T-helper 2 cell treated with Interferon-gamma antibody and Interleukin-4, amounts not matched to agents 100 ng/mL and 5 ng/mL, for 36 hours (primary cell): Measurements from ENCODE around the gene TRAT1. TPM values are rescaled to one million over a fixed set of nuclear protein-coding genes. Genes with fewer than 3 reads are reported as not detected.

Source experiments
- intact Hi-C: fragments of 100-400 bp; cut with micrococcal nuclease; formaldehyde crosslinking; loops from one replicate; pipeline ENCODE4 v1.15.1; 2023
- total RNA-seq: library from RNA; stranded (reverse); gene quantifications from 2 replicates; pipeline ENCODE4 v1.2.3, GENCODE V29; 2022

TRAT1 gene
- total RNA-seq, 1 donor from 2014 or later, result 102 TPM

DNA sequence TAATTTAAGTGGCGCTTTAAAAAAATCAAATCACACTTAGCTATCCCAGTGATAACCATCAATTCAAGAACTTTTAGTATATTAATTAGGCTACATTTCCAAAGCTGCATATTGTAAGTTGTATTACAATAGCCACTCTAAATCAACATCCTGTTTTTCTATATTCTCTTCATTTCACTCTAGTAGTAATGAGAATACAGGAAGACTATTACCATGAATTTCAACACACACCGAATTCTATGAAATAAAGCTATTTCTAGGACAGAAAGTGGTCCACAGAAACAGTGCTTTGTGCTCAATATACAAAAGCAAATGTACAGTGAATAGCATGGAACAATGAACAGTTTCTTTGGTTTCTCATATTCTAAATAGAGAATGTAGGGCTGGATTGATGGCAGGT lies 24.6 kb downstream of the TRAT1 start:
- intact Hi-C loops, result no loop called here

DNA sequence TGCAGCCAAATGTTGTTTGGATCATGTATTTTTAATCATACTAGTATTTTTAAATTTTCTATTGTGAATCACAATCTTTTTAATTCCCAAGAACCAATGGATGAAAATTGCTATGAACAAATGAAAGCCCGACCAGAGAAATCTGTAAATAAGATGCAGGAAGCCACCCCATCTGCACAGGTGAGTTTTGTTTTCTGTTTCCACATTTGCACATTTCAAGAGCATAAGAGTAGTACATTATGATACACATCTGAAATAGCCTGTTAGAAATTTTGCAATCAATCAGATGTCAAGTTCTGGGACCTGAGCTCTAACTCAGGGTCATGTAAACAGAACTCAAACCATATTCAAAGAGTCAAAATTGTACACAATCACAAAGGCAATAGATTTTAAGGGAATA lies 26.5 kb downstream of the TRAT1 start:
- intact Hi-C loops, result loop anchor here (2.0 kb wide), 1 partner anchor 14 kb away; no protein-coding TSS in a partner anchor

DNA sequence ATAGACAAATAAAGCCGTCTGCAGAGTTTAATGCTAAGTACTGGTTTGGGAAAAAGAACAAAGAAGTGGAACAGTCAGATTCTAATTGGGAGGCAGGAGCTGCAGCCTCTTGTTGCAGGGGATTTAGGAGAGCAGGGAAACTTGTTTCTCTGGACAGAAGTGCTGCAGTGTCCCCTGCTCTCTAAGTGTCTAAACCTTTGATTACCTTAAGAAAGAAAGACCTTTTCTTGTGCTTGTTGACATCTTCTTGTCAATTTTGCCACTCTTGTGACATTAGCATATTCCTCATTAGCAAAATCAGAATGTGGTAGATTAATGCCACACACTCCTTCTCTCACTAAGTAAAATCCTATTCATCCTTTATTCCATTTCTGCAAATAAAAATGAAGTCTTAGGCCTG lies 38.8 kb downstream of the TRAT1 start:
- intact Hi-C loops, result no loop called here

DNA sequence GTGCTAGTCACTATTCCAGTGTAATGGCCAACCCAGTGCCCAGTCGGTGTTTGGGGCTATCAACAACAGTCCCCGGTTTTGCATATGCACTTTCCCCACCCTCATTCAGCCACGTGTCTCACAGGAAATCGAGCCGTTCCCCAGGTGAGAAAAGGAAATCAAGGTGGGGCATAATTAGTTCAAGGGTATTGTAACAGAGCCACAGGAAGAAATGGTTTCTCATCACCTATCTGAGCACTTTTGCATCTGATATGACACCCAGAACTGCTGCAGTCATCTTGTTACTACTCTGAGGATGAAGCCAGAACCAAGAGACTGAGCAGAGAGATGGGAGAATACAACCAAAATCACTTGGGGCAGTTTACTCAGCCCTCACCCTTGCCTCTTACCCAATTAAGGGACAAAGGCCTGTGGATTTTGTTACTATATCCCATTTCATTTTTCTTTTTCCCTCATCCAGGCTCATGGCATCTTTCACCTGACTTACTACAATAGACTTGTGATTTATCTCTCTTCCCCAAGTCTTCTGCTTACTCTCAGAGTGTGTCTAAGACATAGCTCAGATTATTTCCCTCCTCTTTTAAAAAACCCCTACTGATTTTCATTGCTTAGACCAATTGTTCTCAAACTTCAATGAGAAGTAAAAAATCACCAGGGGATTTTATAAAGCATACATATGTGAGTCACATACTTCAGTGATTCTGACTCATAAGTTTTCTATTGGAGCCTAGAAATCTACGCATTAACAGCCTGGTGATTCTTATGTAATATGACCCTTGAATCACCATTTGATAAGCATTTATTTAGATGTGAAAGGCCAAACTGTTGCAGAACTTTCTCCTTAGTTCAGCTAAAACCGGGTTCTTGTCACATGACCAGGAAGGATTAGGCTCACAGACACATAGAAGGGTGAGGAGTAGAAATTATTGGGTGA lies 40.5 kb downstream of the TRAT1 start:
- intact Hi-C loops, result loop anchor here (2.0 kb wide), 1 partner anchor 22 kb away; no protein-coding TSS in a partner anchor

DNA sequence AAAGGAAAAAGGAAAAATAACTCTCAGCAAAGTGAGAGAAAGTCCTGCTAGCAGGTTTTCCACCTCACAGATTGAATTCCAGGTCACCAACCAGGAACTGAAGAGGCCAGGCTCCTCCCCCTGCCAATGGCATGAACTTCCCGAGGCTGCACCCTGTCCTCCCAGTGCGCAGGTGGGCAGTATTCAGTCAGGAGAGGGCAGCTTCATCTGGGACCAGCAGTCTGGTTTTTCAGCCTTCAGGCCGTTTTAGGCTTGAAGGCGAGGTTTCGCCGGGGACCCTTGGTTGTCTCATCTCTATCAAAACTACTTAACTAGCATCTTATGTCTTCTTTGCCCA lies 41.2 kb downstream of the TRAT1 start:
- intact Hi-C loops, result loop anchor here (2.0 kb wide), 1 partner anchor 21 kb away; no protein-coding TSS in a partner anchor

DNA sequence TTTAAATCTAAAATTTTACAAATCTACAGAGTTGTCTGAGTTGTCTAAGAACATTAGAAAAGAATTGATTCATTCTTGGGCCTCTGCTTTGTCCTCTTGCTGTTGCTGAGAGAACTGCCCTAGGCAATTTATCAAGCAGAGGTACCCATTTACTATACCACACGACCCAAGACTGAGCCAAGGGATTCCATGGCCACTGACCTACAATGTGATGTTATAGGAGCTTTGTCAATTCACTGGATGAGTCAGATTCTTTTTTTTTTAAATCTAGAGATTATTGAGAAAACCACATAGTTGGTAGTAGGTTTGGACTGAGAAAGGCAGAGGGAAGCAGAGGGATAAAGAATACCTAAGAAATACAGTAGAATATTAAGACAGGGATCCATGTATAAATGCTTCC lies 55.3 kb downstream of the TRAT1 start:
- intact Hi-C loops, result no loop called here

DNA sequence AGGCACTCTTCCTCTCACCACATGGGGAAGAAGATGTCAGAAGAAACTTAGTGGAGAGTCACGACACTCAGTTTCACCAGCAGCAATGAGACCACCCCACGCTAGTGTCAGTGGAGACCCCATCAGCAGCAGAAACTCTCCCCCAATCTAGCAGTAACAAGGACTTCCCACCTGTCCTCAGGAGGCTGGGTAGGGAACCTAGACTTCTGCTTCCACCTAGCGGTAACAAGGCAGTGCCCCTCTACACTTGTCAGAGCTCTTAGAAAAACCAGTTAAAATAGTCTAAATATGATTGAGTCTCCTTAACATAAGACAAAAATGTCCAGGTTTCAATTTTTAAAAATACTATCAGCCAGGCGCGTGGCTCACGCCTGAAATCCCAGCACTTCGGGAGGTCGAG lies 57.3 kb downstream of the TRAT1 start:
- intact Hi-C loops, result no loop called here

DNA sequence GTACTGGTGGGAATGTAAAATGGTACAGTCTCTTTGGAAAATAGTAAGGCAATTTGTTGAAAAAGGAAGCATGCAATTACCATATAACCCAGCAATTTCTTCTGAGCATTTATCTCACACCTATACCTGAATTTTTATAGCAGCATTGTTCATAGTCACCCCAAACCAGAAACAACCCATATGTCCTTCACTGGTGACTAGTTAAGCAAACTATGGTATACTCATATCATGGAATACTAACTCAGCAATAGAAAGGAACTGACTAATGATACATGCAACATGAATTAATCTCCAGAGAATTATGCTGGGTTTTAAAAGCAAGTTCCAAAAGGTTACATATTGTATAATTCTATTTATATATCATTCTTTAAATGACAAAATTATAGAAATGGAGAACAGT lies 60.2 kb downstream of the TRAT1 start:
- intact Hi-C loops, result no loop called here

DNA sequence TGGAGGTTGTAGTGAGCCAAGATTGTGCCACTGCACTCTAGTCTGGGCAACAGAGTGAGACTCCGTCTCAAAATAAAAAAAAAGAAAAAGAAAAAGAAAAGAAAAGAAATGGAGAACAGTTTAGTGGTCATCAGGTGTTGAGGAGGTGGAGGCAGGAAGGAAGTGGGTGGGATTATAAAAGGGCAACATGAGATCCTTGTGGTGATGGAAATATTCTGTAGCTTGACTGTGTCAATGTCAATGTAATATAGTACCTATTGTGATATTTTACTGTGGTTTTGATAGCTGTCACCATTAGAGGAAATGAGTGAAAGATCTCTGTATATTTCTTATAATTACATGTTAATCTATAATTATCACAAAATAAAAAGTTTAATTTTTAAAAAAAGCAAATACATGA lies 60.8 kb downstream of the TRAT1 start:
- intact Hi-C loops, result no loop called here

DNA sequence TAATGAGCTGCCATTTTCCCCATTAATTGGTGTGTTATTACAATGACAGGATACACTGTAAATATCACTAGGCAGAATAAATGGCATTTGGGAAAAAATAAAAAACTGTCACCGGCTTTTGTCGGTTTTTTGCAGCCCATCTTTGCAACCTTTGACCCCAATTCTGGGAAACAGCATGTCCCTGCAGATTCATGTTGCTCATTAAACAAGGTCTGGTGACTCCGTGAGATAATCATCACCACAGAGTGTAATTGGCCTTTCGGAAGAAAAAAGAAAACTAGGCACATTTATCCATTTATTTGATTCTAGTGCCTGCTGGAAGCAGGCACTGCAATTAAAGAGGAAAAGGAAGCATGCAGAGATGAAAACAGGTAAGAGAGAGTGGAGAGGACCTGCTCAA lies 64.5 kb downstream of the TRAT1 start:
- intact Hi-C loops, result no loop called here

DNA sequence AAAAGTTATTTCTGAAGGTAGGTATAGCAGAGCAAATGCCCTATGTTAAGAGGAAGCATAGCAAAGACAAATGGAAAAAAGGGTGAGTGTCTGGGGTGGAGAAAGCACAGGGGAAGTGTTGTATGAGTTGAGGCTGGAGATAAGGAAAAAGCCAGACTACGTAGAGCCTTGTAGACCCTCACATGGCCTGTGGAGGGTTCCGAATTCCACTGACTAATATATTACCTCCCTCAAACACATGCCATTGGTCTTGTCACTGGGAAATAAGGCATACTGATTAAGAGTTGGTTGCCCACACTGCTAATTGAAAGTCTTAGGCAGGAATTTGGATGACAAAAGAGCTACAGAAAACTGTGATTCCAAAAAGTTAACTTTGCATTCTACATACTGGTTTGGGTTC lies 65.2 kb downstream of the TRAT1 start:
- intact Hi-C loops, result no loop called here

DNA sequence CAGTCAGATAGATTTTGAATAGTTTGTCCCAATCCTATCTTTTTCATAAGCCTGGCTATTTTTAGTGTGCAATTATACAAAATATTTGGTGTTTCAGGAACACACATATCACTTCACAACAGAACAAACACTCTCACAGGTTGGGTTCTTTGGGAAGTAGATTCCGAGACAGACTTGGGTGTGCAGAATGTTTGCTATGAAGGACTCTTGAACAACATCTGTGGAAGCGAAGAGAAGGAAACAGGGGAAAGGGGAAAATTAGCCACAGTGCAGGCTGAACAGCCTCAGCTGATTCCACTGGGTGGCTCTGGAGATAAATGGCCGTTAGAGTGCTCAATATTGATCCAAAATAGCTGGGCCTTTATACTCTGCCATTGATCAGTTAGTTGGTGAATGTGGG lies 69.2 kb downstream of the TRAT1 start:
- intact Hi-C loops, result no loop called here

DNA sequence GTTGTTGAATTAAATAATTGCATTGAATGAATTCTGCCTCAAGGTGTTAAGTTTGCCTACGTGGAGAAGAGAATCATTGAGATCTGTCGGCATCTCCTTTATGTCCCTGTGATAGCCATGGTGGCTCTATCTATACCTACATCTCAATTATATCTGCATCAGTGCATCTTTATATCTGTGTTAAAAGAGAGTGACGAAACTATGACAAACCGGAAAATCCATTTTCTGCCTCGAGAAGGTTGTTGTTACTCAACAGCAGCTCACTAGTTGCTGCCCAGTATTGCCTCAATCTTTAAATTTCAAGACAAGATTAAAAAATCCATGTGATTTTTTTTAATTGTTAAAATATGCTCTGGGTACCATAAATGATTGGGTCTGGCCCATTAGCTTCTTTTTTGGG lies 72.4 kb downstream of the TRAT1 start:
- intact Hi-C loops, result loop anchor here (5.0 kb wide), 1 partner anchor 73 kb away; the partner anchor contains the start of gene TRAT1

DNA sequence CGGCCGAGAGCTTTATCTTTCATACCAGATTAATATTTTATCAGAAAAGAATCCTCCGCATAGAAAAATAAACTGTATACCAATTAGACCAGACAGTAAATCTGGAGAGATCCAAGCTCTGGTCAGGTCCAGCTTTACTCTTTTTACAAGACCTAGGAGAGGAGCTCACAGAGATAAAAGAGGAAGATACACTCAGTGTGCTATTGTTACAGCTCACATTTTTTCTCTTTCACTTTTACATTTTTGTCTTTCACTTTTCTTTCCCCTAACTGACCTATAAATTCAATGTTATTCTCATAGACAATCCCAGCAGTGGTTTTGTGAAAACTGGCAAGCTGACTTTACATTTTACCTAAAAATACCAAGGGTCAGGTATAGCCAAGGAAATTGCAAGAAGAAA lies 75.3 kb downstream of the TRAT1 start:
- intact Hi-C loops, result loop anchor here (5.0 kb wide), 1 partner anchor 76 kb away; the partner anchor contains the start of gene TRAT1

DNA sequence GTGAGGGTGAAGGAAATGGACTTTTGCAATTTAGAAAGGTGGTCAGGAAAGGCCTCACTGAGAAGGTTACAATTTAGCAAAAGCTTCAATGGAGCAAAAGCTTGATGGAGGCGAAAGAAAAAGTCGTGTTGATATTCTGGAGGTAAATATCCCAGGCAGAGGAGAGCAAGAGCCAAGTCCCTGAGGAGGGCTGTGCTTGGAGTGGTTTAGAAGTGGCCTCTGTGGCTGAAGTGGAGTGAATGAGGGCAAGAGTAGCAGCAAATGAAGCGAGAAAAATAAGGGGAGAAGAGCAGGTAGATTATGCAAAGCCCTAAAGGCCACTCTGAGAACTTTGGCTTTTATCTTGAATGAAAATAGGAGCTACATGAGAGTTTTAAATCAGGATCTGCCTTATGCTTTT lies 76.9 kb downstream of the TRAT1 start:
- intact Hi-C loops, result loop anchor here (5.0 kb wide), 1 partner anchor 77 kb away; the partner anchor contains the start of gene TRAT1

Other genes with a start within 250 kb of the TRAT1 start
- gene CIP2A, start 233.3 kb upstream of the TRAT1 start, total RNA-seq, result 56.2 and 57.0 TPM in 2 replicates
- gene DZIP3, start 233.1 kb upstream of the TRAT1 start, total RNA-seq, result 9.2 and 9.6 TPM in 2 replicates
- gene RETNLB, start 65.4 kb upstream of the TRAT1 start, total RNA-seq, result not detected in 2 replicates
- not detected in 2 replicates for gene GUCA1C, start 131.1 kb downstream of the TRAT1 start, total RNA-seq